Natural killer cell (primary cell): ENCODE measurements around the gene SETD7. TPM values are rescaled to one million over a fixed set of nuclear protein-coding genes. Genes with fewer than 3 reads are reported as not detected.

Experiments used
- ATAC-seq, 3 donors: fragments of 150-1000 bp in 2 of 3; fragments of 200-7000 bp in 1 of 3; cut with Tn5 transposase; 1 replicate in 1 of 3; 2 replicates in 2 of 3; pipeline ENCODE4 v1.10.0; 2021; ENCODE audit warnings: mild to moderate bottlenecking in 2 of 3, moderate library complexity in 2 of 3
- DNase-seq, 2 donors: peaks; one replicate each; pipeline versions ENCODE4 v3.0.0 to v3.0.0-alpha.2; 2013 to 2021; ENCODE audit warnings: mixed read lengths in 1 of 2
- H3K27ac ChIP-seq: one replicate; pipeline ENCODE4 v1.5.1; 2013; ENCODE audit warnings: mild to moderate bottlenecking, low read length
- H3K27me3 ChIP-seq: one replicate; pipeline ENCODE4 v1.6.1; 2013; ENCODE audit warnings: low read length; ENCODE audit not compliant: control insufficient read depth, insufficient read depth
- H3K36me3 ChIP-seq: one replicate; pipeline ENCODE4 v1.6.1; 2013; ENCODE audit warnings: low read length; ENCODE audit not compliant: control insufficient read depth, insufficient read depth
- H3K4me1 ChIP-seq: one replicate; pipeline ENCODE4 v1.6.1; 2013; ENCODE audit warnings: low read length; ENCODE audit not compliant: control insufficient read depth, insufficient read depth
- H3K4me3 ChIP-seq: one replicate; pipeline ENCODE4 v1.5.1; 2013; ENCODE audit warnings: low read length
- H3K9me3 ChIP-seq: one replicate; pipeline ENCODE4 v1.6.1; 2013; ENCODE audit warnings: low read length; ENCODE audit not compliant: control insufficient read depth, insufficient read depth
- H3K27ac Mint-ChIP-seq, 2 donors: one replicate each; pipeline ENCODE4 v1.8.0; 2022; ENCODE audit warnings: mild to moderate bottlenecking in 2 of 2, mixed read lengths in 2 of 2, moderate library complexity in 1 of 2
- H3K27me3 Mint-ChIP-seq, 2 donors: one replicate each; pipeline ENCODE4 v1.8.0; 2022; ENCODE audit warnings: low read depth in 2 of 2, mixed read lengths in 2 of 2
- H3K36me3 Mint-ChIP-seq: one replicate; pipeline ENCODE4 v1.8.0; 2022; ENCODE audit warnings: mixed read lengths
- H3K4me1 Mint-ChIP-seq, 2 donors: one replicate each; pipeline ENCODE4 v1.8.0; 2022; ENCODE audit warnings: mixed read lengths in 2 of 2
- H3K4me3 Mint-ChIP-seq: one replicate; pipeline ENCODE4 v1.8.0; 2022; ENCODE audit warnings: mild to moderate bottlenecking, moderate library complexity, mixed read lengths
- H3K9me3 Mint-ChIP-seq, 2 donors: one replicate each; pipeline ENCODE4 v1.8.0; 2022; ENCODE audit warnings: mixed read lengths in 2 of 2
- CTCF ChIP-seq: fragments of 200-600 bp; IDR thresholded peaks from one replicate; pipeline ENCODE4 v1.8.0; 2022; ENCODE audit warnings: antibody characterized with exemption
- WGBS: methylation state at CpG from one replicate; pipeline ENCODE4 v1.1.7; 2013; ENCODE audit warnings: missing lambda C conversion rate; ENCODE audit not compliant: insufficient coverage; 5-methylcytosine and 5-hydroxymethylcytosine counted together
- intact Hi-C: fragments of 100-400 bp; cut with micrococcal nuclease; formaldehyde crosslinking; loops from one replicate; pipeline ENCODE4 v1.14.2; 2022
- total RNA-seq, 4 donors: library from RNA; stranded (reverse); fragments of 120-200 nt in 1 of 4; gene quantifications; one replicate each; pipeline versions ENCODE4 v1.2.3 to v1.2.4, GENCODE V29; 2013 to 2022

SETD7 gene
- total RNA-seq, 3 donors from 2014 or later (not counting 1 experiment from before 2014, with no cell fraction given) = 2.6 to 4.1 (median 3.3) TPM

GRCh38 chr4:139555705-139556070, 331 bp downstream of the SETD7 start:
- Histone ChIP-seq H3K4me1 (peaks cover 33% of the 10 kb centered on the region), H3K36me3 (no peaks in the 10 kb centered on the region), H3K4me3 (peak overlapping the region; percentile 58), H3K27ac (peak overlapping the region; percentile 82), H3K27me3 (no peaks in the 10 kb centered on the region), H3K9me3 (no peaks in the 10 kb centered on the region)
- DNase-seq (no peak), ATAC-seq (peak; percentile 5 to 45 (median 9))
- peaks cover 38 to 42% of the 10 kb centered on the region in 2 donors for H3K27me3 Mint-ChIP-seq
- WGBS = under 1% methylated on average over 49 of the region's 49 CpGs
- no peak for TF ChIP-seq CTCF
- intact Hi-C loops = no loop called here
- peak overlapping the region; percentile 99 for H3K4me3 Mint-ChIP-seq
- peak overlapping the region; percentile 73 to 93 for H3K27ac Mint-ChIP-seq
- H3K9me3 Mint-ChIP-seq = no peaks in the 10 kb centered on the region
- H3K36me3 Mint-ChIP-seq = no peaks in the 10 kb centered on the region
- H3K4me1 Mint-ChIP-seq = peaks cover 26 to 34% of the 10 kb centered on the region in 2 donors

- intact Hi-C loops = no loop called here
- H3K9me3 Mint-ChIP-seq = no peaks in the 10 kb centered on the region
- Histone ChIP-seq H3K4me1 (peaks cover 28% of the 10 kb centered on the region), H3K4me3 (peak overlapping the region; percentile 50), H3K27me3 (no peaks in the 10 kb centered on the region), H3K36me3 (no peaks in the 10 kb centered on the region), H3K27ac (peak overlapping the region; percentile 66), H3K9me3 (no peaks in the 10 kb centered on the region)
- H3K36me3 Mint-ChIP-seq = no peaks in the 10 kb centered on the region
- H3K27ac Mint-ChIP-seq = peak overlapping the region; percentile 83 to 93
- peak; percentile 70 to 76 (median 75) for ATAC-seq
- H3K4me1 Mint-ChIP-seq = peaks cover 22 to 28% of the 10 kb centered on the region in 2 donors
- peaks cover 44 to 48% of the 10 kb centered on the region in 2 donors for H3K27me3 Mint-ChIP-seq
- TF ChIP-seq CTCF = no peak
- 3% methylated on average over 53 of the region's 57 CpGs for WGBS
- DNase-seq = peak; percentile 54 to 92
- H3K4me3 Mint-ChIP-seq = peak overlapping the region; percentile 93
These were observed 920 bp downstream of the SETD7 start for GRCh38 chr4:139554893-139555704.

GRCh38 chr4:139554642-139554892, 1.5 kb downstream of the SETD7 start:
- Histone ChIP-seq H3K27ac (no peak overlapping the region), H3K9me3 (no peaks in the 10 kb centered on the region), H3K36me3 (no peaks in the 10 kb centered on the region), H3K27me3 (no peaks in the 10 kb centered on the region), H3K4me1 (peaks cover 25% of the 10 kb centered on the region), H3K4me3 (peak overlapping the region; percentile 50)
- Mint-ChIP-seq H3K4me1 (peaks cover 22 to 23% of the 10 kb centered on the region in 2 donors), H3K9me3 (no peaks in the 10 kb centered on the region), H3K27me3 (peaks cover 42 to 48% of the 10 kb centered on the region in 2 donors), H3K36me3 (no peaks in the 10 kb centered on the region), H3K4me3 (peak overlapping the region; percentile 93), H3K27ac (peak overlapping the region; percentile 83 to 93)
- no peak for TF ChIP-seq CTCF
- intact Hi-C loops = no loop called here
- WGBS = no CpG with 5 or more reads among the region's 1 CpG
- no peak for DNase-seq
- ATAC-seq = no peak
